Measurements from ENCODE around the gene DBP.

DNA sequence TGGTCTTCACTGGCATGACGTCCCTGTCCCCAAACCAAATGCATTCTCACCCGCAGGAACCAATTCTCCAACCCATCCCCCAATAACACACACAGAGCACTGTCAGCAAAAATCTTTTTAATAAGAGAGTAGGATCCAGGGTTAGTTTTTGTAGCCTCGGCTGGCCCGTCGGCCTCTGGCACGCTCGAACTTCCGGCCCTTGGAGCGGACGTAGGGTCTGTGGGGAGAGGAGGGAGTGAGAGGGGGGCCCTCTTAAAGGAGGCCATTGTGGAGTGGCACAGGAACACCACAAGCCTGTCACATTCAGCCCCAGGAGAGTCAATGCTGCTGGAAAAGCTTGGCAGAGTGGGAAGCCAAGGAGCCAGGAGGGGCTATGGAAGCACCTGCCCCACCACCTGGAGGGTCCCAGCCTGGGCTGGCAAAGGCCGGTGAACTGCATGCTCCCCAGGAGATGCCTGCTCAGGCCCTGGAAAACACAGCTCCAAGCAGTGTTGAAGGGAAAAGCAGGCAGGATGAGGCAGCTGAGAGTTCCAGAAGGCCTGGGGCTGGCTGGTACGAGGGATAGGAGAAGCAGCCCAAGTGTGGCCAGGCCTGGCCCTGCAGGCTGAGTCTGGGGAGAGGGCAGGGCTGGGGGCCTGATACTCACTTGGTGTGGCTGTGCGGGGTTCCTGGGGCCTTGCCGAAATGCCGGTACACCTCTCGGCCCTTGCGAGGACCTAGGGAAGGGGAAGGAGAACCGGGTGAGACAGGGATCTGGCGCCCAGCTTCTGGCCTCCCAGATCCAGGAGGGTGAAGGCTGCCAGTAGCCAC, 21.7 kb downstream of the DBP start:
- TF ChIP-seq, protein P1, sequence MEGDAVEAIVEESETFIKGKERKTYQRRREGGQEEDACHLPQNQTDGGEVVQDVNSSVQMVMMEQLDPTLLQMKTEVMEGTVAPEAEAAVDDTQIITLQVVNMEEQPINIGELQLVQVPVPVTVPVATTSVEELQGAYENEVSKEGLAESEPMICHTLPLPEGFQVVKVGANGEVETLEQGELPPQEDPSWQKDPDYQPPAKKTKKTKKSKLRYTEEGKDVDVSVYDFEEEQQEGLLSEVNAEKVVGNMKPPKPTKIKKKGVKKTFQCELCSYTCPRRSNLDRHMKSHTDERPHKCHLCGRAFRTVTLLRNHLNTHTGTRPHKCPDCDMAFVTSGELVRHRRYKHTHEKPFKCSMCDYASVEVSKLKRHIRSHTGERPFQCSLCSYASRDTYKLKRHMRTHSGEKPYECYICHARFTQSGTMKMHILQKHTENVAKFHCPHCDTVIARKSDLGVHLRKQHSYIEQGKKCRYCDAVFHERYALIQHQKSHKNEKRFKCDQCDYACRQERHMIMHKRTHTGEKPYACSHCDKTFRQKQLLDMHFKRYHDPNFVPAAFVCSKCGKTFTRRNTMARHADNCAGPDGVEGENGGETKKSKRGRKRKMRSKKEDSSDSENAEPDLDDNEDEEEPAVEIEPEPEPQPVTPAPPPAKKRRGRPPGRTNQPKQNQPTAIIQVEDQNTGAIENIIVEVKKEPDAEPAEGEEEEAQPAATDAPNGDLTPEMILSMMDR (IDR thresholded peaks at IDR 0.05), result no peak
- no peak for TF ChIP-seq POLR2A (IDR thresholded peaks at IDR 0.05)

All from ovary (tissue), 3 donors.